Activated naive CD8-positive, alpha-beta T cell treated with anti-CD3 and anti-CD28 coated beads for 36 hours (primary cell): ENCODE measurements around the gene DEFB125. TPM values are rescaled to one million over a fixed set of nuclear protein-coding genes. Genes with fewer than 3 reads are reported as not detected.
"Not testable (repeated sequence)": the region's sequence is repeated elsewhere in the genome, so short reads cannot be mapped to it uniquely, and the experiment has no call there.

Experiments
- DNase-seq: peaks from one replicate; pipeline ENCODE4 v3.0.0; 2021
- H3K27ac Mint-ChIP-seq: one replicate; pipeline ENCODE4 v1.8.0; 2022; ENCODE audit warnings: mild to moderate bottlenecking, moderate library complexity, mixed read lengths
- H3K27me3 Mint-ChIP-seq: one replicate; pipeline ENCODE4 v1.8.0; 2022; ENCODE audit warnings: mild to moderate bottlenecking, mixed read lengths
- H3K36me3 Mint-ChIP-seq: one replicate; pipeline ENCODE4 v1.8.0; 2021; ENCODE audit warnings: mild to moderate bottlenecking, mixed read lengths
- H3K4me1 Mint-ChIP-seq: one replicate; pipeline ENCODE4 v1.8.0; 2021; ENCODE audit warnings: mixed read lengths
- H3K4me3 Mint-ChIP-seq: one replicate; pipeline ENCODE4 v1.8.0; 2022; ENCODE audit warnings: mild to moderate bottlenecking, moderate library complexity, mixed read lengths
- H3K9me3 Mint-ChIP-seq: one replicate; pipeline ENCODE4 v1.8.0; 2022; ENCODE audit warnings: mixed read lengths
- total RNA-seq, 2 experiments: library from RNA; stranded (reverse); gene quantifications; one replicate each; pipeline ENCODE4 v1.2.3, GENCODE V29; 2021

DEFB125 gene
- not detected for total RNA-seq

- Mint-ChIP-seq H3K4me1 (no peaks in the 10 kb centered on the region), H3K27ac (no peak within 1 kb of the TSS), H3K9me3 (peaks cover 8% of the 10 kb centered on the region), H3K4me3 (no peak within 1 kb of the TSS), H3K36me3 (no peaks in the 10 kb centered on the region), H3K27me3 (peaks cover 59% of the 10 kb centered on the region)
- no peak for DNase-seq
Measured at GRCh38 chr20:87401-87800, at the start of gene DEFB125. DEFB125 (plus strand) TSS chr20:87672; CDS start chr20:87710, 38 bp downstream.

GRCh38 chr20:60035-60918 lies 27.2 kb upstream of the DEFB125 start:
- DNase-seq = no peak
- Mint-ChIP-seq H3K36me3 (no peaks in the 10 kb centered on the region), H3K4me1 (no peaks in the 10 kb centered on the region), H3K27ac (no peak overlapping the region), H3K9me3 (no peaks in the 10 kb centered on the region), H3K4me3 (no peak overlapping the region), H3K27me3 (no peaks in the 10 kb centered on the region)

GRCh38 chr20:61230-61629 lies 26.2 kb upstream of the DEFB125 start:
- H3K27me3 Mint-ChIP-seq = no peaks in the 10 kb centered on the region
- no peaks in the 10 kb centered on the region for H3K36me3 Mint-ChIP-seq
- no peak overlapping the region for H3K4me3 Mint-ChIP-seq
- no peaks in the 10 kb centered on the region for H3K4me1 Mint-ChIP-seq
- no peak for DNase-seq
- no peak overlapping the region for H3K27ac Mint-ChIP-seq
- no peaks in the 10 kb centered on the region for H3K9me3 Mint-ChIP-seq

- Mint-ChIP-seq H3K36me3 (no peaks in the 10 kb centered on the region), H3K9me3 (no peaks in the 10 kb centered on the region), H3K27me3 (no peaks in the 10 kb centered on the region), H3K4me1 (no peaks in the 10 kb centered on the region), H3K4me3 (no peak overlapping the region), H3K27ac (no peak overlapping the region)
- no peak for DNase-seq
Measured at GRCh38 chr20:61757-62156, 25.7 kb upstream of the DEFB125 start.

GRCh38 chr20:62487-62886 lies 25.0 kb upstream of the DEFB125 start:
- H3K4me3 Mint-ChIP-seq = no peak overlapping the region
- no peaks in the 10 kb centered on the region for H3K36me3 Mint-ChIP-seq
- H3K9me3 Mint-ChIP-seq = no peaks in the 10 kb centered on the region
- no peaks in the 10 kb centered on the region for H3K27me3 Mint-ChIP-seq
- H3K27ac Mint-ChIP-seq = no peak overlapping the region
- DNase-seq = no peak
- no peaks in the 10 kb centered on the region for H3K4me1 Mint-ChIP-seq

- no peaks in the 10 kb centered on the region for H3K9me3 Mint-ChIP-seq
- H3K4me3 Mint-ChIP-seq = no peak overlapping the region
- H3K27me3 Mint-ChIP-seq = peaks cover 7% of the 10 kb centered on the region
- H3K4me1 Mint-ChIP-seq = no peaks in the 10 kb centered on the region
- no peak overlapping the region for H3K27ac Mint-ChIP-seq
- no peak for DNase-seq
- no peaks in the 10 kb centered on the region for H3K36me3 Mint-ChIP-seq
Measured at GRCh38 chr20:64026-64603, 23.4 kb upstream of the DEFB125 start.

- no peaks in the 10 kb centered on the region for H3K36me3 Mint-ChIP-seq
Measured at GRCh38 chr20:64766-65322, 22.6 kb upstream of the DEFB125 start.

GRCh38 chr20:77231-77630 lies 10.2 kb upstream of the DEFB125 start:
- Mint-ChIP-seq H3K36me3 (peaks cover 1% of the 10 kb centered on the region), H3K27me3 (peaks cover 44% of the 10 kb centered on the region), H3K9me3 (peaks cover 15% of the 10 kb centered on the region), H3K4me3 (no peak overlapping the region), H3K27ac (no peak overlapping the region), H3K4me1 (no peaks in the 10 kb centered on the region)
- DNase-seq = no peak

More at GRCh38 chr20:64766-65322, 22.6 kb upstream of the DEFB125 start:
- Mint-ChIP-seq H3K9me3 (no peaks in the 10 kb centered on the region), H3K27ac (no peak overlapping the region), H3K4me3 (no peak overlapping the region), H3K27me3 (peaks cover 12% of the 10 kb centered on the region), H3K4me1 (no peaks in the 10 kb centered on the region)
- no peak for DNase-seq

GRCh38 chr20:78338-78737 lies 9.1 kb upstream of the DEFB125 start:
- peaks cover 15% of the 10 kb centered on the region for H3K9me3 Mint-ChIP-seq
- H3K4me1 Mint-ChIP-seq = no peaks in the 10 kb centered on the region
- no peak for DNase-seq
- H3K36me3 Mint-ChIP-seq = peaks cover 1% of the 10 kb centered on the region
- H3K27ac Mint-ChIP-seq = no peak overlapping the region
- H3K27me3 Mint-ChIP-seq = peaks cover 46% of the 10 kb centered on the region
- H3K4me3 Mint-ChIP-seq = no peak overlapping the region

GRCh38 chr20:79565-79964 lies 7.9 kb upstream of the DEFB125 start:
- Mint-ChIP-seq H3K4me3 (no peak overlapping the region), H3K36me3 (peaks cover 1% of the 10 kb centered on the region), H3K9me3 (peaks cover 13% of the 10 kb centered on the region)

GRCh38 chr20:90651-91050 lies 3.2 kb downstream of the DEFB125 start:
- Mint-ChIP-seq H3K27ac (no peak overlapping the region), H3K36me3 (no peaks in the 10 kb centered on the region), H3K4me3 (no peak overlapping the region), H3K27me3 (peaks cover 61% of the 10 kb centered on the region), H3K9me3 (peaks cover 16% of the 10 kb centered on the region), H3K4me1 (no peaks in the 10 kb centered on the region)
- no peak for DNase-seq

More at GRCh38 chr20:79565-79964, 7.9 kb upstream of the DEFB125 start:
- Mint-ChIP-seq H3K27me3 (peaks cover 45% of the 10 kb centered on the region), H3K27ac (no peak overlapping the region), H3K4me1 (no peaks in the 10 kb centered on the region)
- DNase-seq = no peak

- peaks cover 72% of the 10 kb centered on the region for H3K27me3 Mint-ChIP-seq
- no peak overlapping the region for H3K4me3 Mint-ChIP-seq
- no peaks in the 10 kb centered on the region for H3K4me1 Mint-ChIP-seq
- DNase-seq = no peak
- no peak overlapping the region for H3K27ac Mint-ChIP-seq
- H3K36me3 Mint-ChIP-seq = no peaks in the 10 kb centered on the region
- H3K9me3 Mint-ChIP-seq = peaks cover 19% of the 10 kb centered on the region
Measured at GRCh38 chr20:93641-94040, 6.2 kb downstream of the DEFB125 start.

GRCh38 chr20:95215-95614 lies 7.7 kb downstream of the DEFB125 start:
- Mint-ChIP-seq H3K4me3 (no peak overlapping the region), H3K27ac (no peak overlapping the region), H3K27me3 (peaks cover 81% of the 10 kb centered on the region), H3K4me1 (no peaks in the 10 kb centered on the region), H3K36me3 (no peaks in the 10 kb centered on the region), H3K9me3 (peaks cover 19% of the 10 kb centered on the region)
- no peak for DNase-seq

GRCh38 chr20:97691-98090 lies 10.2 kb downstream of the DEFB125 start:
- Mint-ChIP-seq H3K27me3 (peaks cover 73% of the 10 kb centered on the region), H3K9me3 (peaks cover 19% of the 10 kb centered on the region)
- not testable (repeated sequence) for H3K4me3 Mint-ChIP-seq, H3K4me1 Mint-ChIP-seq, H3K27ac Mint-ChIP-seq, H3K36me3 Mint-ChIP-seq, DNase-seq

- no peak for DNase-seq
- H3K4me3 Mint-ChIP-seq = no peak overlapping the region
- peaks cover 75% of the 10 kb centered on the region for H3K27me3 Mint-ChIP-seq
- H3K36me3 Mint-ChIP-seq = no peaks in the 10 kb centered on the region
- no peaks in the 10 kb centered on the region for H3K4me1 Mint-ChIP-seq
- H3K9me3 Mint-ChIP-seq = peaks cover 5% of the 10 kb centered on the region
- no peak overlapping the region for H3K27ac Mint-ChIP-seq
Measured at GRCh38 chr20:101975-102374, 14.5 kb downstream of the DEFB125 start.
